IPS-NIHi7 (cell line): ENCODE measurements around the gene RXYLT1.

ENCODE experiments used
- DNase-seq: peaks from one replicate; pipeline ENCODE4 v3.0.0; 2012; ENCODE audit warnings: mixed read lengths; ENCODE audit errors: extremely low spot score

The RXYLT1 gene

DNA sequence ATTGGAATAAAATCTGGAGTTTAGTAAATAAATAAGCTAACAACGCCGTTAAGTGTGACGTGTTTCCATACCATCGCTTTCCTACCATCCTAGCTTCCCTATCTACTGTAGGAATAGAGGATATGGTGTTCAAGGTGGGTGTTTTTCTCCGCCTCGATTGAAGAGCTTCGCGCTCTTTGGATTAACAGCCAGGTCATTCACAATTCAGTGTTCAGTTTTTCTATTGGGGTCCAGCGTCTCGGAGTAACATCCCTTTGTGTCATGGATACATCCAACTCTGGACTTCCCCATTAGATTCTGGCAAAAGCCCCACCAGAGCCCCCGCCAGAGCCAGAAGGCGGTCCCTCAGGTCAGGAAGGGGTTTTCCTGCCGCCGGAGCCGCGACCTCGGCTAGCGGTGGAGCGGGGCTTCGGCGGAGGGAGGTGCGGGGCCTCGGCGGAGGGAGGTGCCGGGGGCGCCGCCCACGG lies 63.6 kb downstream of the RXYLT1 start:
- no peak for DNase-seq

DNA sequence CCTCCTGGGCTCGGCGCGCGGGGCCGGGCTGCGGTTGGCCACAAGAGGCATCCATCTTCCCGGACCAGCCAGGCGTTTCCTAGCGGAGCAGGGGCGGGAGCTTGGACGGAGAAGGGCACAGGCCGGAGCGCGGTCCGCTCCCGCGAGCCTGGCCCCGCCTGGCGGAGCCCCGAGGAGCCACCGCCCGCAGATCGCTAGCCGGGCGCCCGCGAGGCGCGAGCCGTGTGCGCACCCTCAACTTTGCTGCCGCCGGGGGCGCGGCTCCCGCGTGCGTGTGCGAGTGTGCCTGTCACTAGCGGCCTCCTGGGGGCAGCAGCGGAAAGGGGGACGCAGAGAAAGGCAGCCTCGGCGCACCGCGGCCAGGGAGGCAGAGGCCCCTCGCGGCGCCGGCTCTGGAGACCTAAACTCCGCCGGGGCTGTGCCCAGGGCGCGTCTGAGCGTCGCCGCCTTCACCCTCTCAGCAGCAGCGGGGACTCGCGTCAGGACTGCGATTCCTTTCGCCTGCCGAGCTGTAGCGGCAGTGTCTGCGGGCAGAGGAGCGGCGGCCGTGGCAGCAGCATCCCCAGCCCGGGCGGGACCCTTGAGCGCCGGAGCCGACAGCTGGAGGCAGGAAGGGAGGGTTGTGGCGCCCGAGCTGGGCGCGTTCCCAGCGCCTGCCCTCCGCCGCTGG lies 64.1 kb downstream of the RXYLT1 start:
- peak; percentile 91 for DNase-seq

DNA sequence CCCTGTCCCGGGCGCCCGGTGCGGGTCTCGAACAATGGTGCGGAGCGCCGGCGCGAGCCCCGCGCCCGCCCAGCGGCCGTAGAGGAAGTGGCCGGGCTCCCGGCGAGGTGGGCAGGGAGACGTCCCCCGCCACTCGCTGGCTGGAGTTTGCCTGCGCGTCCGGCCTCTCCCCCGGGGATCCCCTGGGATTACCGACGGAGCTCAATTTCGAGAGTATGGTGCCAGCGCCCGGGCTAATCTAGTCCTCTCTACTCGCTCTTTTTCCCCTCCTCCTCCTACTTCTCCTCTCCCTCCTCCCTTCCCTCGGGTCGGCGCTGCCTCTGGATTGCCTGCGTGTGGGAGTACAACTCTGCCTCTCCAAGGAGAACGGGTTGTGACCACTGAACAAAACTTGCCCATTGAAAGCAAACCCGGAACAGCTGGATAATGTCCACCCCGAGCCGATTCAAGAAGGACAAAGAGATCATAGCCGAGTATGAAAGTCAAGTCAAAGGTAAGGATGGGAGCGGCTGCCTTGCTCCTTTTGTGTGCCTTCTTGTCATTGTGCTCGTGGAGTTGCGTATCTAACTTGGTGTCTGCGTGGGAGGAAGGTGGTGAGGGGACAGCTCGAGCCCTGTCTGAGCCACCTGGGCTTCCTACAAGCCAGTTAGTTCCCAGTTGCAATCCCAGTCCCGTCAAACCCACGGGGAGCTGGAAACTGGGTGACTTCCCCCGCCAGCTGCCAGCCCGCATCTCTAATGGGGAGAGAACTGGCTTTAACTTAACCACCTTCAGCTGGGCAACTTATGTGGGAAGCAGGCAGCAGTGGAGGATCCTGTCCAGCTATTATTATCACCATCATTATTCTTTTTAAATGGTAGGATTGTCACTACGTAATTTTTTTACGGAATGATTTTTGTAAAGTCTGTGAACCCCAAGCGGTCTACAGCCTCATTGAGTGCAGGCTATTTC lies 65.0 kb downstream of the RXYLT1 start, which contains the start of gene SRGAP1:
SRGAP1 (plus strand) TSS at position 310 of the 951 bp plus-strand sequence; CDS start at position 427, 117 bp downstream.
- DNase-seq: peak; percentile 32

DNA sequence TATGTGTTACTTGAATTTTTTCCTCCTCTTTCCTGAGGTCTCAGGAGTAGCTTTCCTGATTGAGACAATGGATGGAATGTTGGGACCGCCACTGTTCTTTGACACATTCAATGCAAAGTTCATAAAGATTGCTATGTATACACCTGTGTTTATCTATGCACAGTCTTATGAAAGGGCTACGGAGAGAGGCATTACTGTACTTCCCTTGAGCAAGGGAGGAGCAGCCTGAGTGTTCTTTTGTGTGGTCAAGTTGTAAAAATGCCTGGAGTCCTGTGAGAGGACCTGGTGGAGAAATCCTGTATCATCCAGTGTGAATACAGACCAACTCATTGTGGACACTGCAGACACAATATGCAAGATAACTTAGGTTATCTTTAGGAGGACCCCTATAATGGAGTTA lies 66.0 kb downstream of the RXYLT1 start:
- DNase-seq: no peak

DNA sequence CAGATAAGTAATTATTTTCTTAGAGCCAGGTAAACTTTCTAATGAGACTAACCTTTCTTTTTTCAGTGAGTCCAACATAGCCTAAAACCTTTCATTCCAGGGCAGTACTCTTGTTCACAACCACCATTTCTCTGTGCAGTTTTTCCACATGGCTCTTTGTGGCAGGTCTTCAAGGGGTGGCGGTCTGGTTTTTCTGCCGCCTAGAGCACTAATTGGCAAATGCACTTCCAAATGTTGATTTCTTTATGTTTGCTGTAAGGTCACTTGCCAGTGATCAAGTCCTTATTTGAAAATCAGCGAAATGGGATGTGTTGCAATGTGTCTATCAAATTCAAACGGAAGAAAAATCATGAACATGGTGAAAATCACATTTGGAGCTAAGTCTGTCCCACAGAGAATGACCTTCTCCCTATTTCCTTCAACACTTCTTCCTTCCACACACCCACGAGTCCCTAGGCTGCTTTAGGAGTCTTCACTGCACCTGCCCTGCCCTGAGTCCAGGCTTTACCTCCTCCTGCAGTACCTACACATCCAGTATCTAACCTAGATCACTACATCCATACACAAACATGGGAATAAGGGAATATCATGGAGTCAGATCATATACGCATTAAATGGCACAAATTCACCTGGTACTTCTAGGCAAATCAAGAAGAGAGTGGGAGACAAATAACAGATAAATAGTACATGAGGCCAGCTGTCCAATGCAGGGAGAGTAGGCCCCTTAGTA lies 66.7 kb downstream of the RXYLT1 start:
- DNase-seq: no peak

DNA sequence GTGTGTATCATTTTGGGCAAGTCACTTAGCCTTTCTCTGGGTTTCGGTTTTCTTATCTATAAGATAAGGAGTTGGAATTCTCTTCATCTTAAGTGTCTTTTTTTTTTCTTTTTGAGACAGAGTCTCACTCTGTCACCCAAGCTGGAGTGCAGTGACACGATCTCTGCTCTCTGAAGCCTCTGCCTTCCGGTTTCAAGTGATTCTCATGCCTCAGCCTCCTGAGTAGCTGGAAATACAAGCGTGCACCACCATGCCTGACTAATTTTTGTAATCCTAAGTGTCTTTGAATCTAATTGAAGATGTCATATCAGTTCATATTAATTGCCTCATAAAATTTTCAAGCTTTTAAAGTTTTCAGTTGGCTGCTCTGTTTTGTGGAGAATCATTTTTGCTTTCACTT lies 68.7 kb downstream of the RXYLT1 start:
- DNase-seq: no peak

DNA sequence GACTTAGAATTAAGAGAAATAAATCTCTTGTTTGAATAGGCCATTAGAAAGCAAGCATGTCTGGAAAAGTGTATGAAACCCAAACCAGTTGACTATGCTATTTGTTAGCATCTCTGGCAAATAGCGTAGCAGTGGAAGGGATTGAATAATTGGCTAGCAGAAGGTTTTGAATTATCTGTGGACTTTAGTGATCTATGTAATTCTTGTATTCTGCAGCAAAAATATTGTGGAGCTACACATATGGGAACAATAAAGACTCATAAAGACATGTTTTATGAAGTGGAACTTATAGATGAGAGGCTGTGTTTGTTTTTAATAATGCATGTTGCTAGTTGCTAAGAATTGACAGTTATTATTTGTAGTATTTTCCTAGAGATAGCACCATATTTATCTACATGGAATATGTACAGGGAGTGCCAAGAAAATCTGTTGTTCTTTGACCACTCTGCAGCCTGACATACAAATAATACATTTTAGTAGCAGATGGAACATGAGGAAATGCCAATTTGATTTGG lies 69.5 kb downstream of the RXYLT1 start:
- no peak for DNase-seq

DNA sequence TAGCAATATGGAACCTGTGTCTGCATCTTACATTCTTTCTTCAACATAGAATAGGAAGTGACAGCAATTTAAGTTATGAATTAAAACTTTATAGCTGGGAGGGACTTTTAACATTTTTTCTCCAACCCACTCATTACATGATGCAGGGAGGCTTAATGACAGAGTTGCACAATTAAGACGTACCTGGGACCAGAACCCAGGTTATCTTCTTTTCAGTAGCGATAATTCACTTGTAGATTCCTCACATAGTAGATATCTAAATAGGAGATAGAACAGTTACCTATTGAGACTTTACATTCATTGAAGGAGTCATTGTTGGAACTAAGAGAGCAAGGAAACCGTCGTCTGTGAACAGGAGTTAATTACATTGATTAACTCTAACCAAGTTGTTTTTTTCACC lies 69.9 kb downstream of the RXYLT1 start:
- no peak for DNase-seq

DNA sequence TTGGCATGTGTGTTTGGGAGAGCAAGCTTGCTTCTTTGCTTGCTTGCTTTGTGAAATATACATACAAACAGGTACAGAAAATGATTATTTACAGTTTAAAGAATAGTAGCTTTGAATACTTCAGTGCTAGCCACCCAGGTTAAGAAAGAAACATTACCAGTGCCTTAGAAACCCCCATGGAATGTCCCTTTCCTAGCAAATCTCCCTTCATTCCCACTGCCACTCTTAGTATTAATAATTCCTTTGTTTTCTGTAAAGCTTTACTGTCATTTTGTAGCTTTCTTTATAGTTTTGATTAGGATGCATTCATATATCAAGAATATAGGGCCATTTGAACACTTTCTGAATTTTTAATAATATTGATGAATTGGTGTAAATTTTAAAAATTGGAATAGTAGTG lies 74.3 kb downstream of the RXYLT1 start:
- no peak for DNase-seq

DNA sequence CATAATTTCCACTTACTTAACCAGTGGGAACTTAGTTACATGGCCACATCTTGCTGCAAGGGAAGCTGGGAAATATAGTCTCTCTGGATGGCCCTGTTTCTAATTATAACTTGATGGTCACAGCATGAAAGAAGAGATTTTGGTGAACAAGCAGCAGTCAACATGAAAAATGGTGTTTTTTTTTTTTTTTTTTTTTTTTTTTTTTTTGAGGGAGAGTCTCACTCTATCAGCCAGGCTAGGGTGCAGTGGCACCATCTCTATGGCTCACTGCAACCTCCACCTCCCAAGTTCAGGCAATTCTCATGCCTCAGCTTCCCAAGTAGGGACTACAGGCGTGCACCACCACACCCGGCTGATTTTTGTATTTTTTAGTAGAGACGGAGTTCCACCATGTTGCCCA lies 75.6 kb downstream of the RXYLT1 start:
- DNase-seq: no peak

DNA sequence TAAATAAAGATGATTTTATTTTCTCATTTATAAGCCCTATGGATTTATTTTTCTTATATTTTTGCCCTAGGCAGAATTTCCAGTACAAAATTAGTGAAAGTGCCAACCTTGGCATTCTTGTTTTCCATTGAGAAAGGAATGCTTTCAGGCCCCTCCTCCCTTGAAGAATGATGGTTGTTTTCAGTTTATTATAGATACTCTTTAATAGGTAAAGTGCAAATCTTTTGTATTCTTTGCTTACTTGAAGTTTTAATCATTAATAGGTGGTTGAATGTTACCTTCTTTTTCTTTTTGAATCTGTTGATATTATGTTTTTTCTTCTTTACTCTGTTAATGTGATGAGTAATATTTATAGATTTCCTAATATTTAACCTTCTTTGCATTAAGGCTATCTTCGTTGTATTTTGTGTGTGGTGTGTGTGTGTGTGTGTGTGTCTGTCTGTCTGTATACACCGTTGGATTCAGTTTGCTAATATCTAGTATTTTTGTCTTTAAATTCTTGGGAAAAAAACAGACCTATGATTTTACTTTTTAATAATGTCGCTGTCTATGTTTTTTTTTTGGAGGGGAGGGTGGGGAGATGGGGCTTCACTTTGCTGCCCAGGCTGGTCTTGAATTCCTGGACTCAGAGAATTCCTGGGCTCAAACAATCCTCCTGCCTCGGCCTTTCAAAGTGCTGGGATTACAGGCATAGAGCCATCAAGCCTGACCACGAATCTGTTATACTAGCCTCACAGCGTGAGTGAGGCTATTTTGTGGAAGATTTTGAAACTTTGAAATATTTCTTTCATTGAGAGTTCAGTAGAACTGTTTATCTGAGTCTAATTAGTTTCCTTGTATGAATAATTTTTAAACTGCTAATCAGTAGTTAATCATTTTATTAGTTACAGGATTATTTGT lies 78.3 kb downstream of the RXYLT1 start:
- no peak for DNase-seq
